ENCODE results near the gene CLMN. TPM values are rescaled to one million over a fixed set of nuclear protein-coding genes. Genes with fewer than 3 reads are reported as not detected.

Gene CLMN
- total and polyA plus RNA-seq, 2 donors (not counting 3 experiments of a cell fraction or from before 2014, with no cell fraction given), result 0.72 to 9.6 TPM

GRCh38 chr14:95339301-95339865, 19.7 kb upstream of the CLMN start:
- intact Hi-C loops (cut with micrococcal nuclease) (no loop called here), dilution Hi-C loops (cut with MboI; ENCODE audit: extremely low pct_ligation_motif_present, low sequenced_read_pairs) (no loop called here)
- DNase-seq (ENCODE audit: low read depth, low spot score) (no peak), FAIRE-seq (no peak)
- no TSS peak for BruUV-seq (replicated peaks)
- Histone ChIP-seq H3K4me1 (ENCODE audit: control insufficient read depth, extremely low read depth, insufficient read depth, low read length) (no peaks in the 10 kb centered on the region), H3K36me3 (ENCODE audit: control insufficient read depth in 2 of 2, extremely low read depth in 1 of 2, insufficient read depth in 2 of 2, low read length in 2 of 2) (no peaks in the 10 kb centered on the region), H3K27me3 (ENCODE audit: control insufficient read depth in 2 of 2, insufficient read depth in 2 of 2, low read length in 2 of 2) (no peaks in the 10 kb centered on the region), H3K79me2 (ENCODE audit: control insufficient read depth, insufficient read depth, low read length) (no peaks in the 10 kb centered on the region), H3K4me2 (ENCODE audit: insufficient read depth, low read length) (no peak overlapping the region), H4K20me1 (replicated peaks; ENCODE audit: control insufficient read depth, extremely low read depth, insufficient read depth, low read length) (no peaks in the 10 kb centered on the region), H3K9me3 (replicated peaks; ENCODE audit: control insufficient read depth, insufficient read depth, low read length) (no peaks in the 10 kb centered on the region), H3K27ac (ENCODE audit: insufficient read depth, low read depth, low read length) (no peak overlapping the region), H3K9ac (replicated peaks; ENCODE audit: extremely low read depth, insufficient read depth, low read length) (no peak overlapping the region), H3K4me3 (replicated peaks in 1 of 3; ENCODE audit: insufficient read depth in 1 of 3, low read depth in 1 of 3, low read length in 3 of 3) (no peak overlapping the region), H3K9me1 (replicated peaks; ENCODE audit: control insufficient read depth, extremely low read depth, insufficient read depth, low read length) (no peaks in the 10 kb centered on the region), H2AFZ (ENCODE audit: low read depth, low read length) (no peak overlapping the region)
- POLR2A ChIA-PET, result no interaction called here
- CTCF ChIA-PET, result interaction anchor here (1.3 kb wide), 1 partner anchor 165 kb away, joined by 4 read pairs; no protein-coding TSS in a partner anchor
- TF ChIP-seq FOS (IDR thresholded peaks at IDR 0.05; ENCODE audit: borderline replicate concordance, insufficient read depth, low read length), result no peak
- TF ChIP-seq POLR2AphosphoS5 (IDR thresholded peaks at IDR 0.05; ENCODE audit: insufficient read depth, low read depth, low read length), result no peak
- no peak for TF ChIP-seq JUN (IDR thresholded peaks at IDR 0.05; ENCODE audit: borderline replicate concordance, insufficient read depth, insufficient read length, low read depth)
- TF ChIP-seq GATA2 (IDR thresholded peaks at IDR 0.05; ENCODE audit: insufficient read depth, insufficient read length, low read depth, low read length), result no peak

GRCh38 chr14:95338436-95338835, 18.7 kb upstream of the CLMN start:
- FAIRE-seq (no peak), DNase-seq (ENCODE audit: low read depth, low spot score) (no peak)
- no peak overlapping the region for H3K27ac ChIP-seq (ENCODE audit: insufficient read depth, low read depth, low read length)
- intact Hi-C loops (cut with micrococcal nuclease) (no loop called here), dilution Hi-C loops (cut with MboI; ENCODE audit: extremely low pct_ligation_motif_present, low sequenced_read_pairs) (no loop called here)
- ChIA-PET CTCF (no interaction called here), POLR2A (no interaction called here)
- BruUV-seq (replicated peaks), result no TSS peak
- no peak overlapping the region for H3K4me2 ChIP-seq (ENCODE audit: insufficient read depth, low read length)
- no peaks in the 10 kb centered on the region for H3K36me3 ChIP-seq (ENCODE audit: control insufficient read depth in 2 of 2, extremely low read depth in 1 of 2, insufficient read depth in 2 of 2, low read length in 2 of 2)
- no peaks in the 10 kb centered on the region for H3K9me3 ChIP-seq (replicated peaks; ENCODE audit: control insufficient read depth, insufficient read depth, low read length)
- H3K4me3 ChIP-seq (replicated peaks in 1 of 3; ENCODE audit: insufficient read depth in 1 of 3, low read depth in 1 of 3, low read length in 3 of 3), result no peak overlapping the region
- H3K27me3 ChIP-seq (ENCODE audit: control insufficient read depth in 2 of 2, insufficient read depth in 2 of 2, low read length in 2 of 2), result no peaks in the 10 kb centered on the region
- H3K9ac ChIP-seq (replicated peaks; ENCODE audit: extremely low read depth, insufficient read depth, low read length), result no peak overlapping the region
- no peaks in the 10 kb centered on the region for H4K20me1 ChIP-seq (replicated peaks; ENCODE audit: control insufficient read depth, extremely low read depth, insufficient read depth, low read length)
- no peak for TF ChIP-seq JUN (IDR thresholded peaks at IDR 0.05; ENCODE audit: borderline replicate concordance, insufficient read depth, insufficient read length, low read depth)
- no peak for TF ChIP-seq CTCF (IDR thresholded peaks at IDR 0.05; ENCODE audit: extremely low read depth in 1 of 2, insufficient read depth in 1 of 2, low read depth in 1 of 2, low read length in 2 of 2)
- no peak for TF ChIP-seq POLR2AphosphoS5 (IDR thresholded peaks at IDR 0.05; ENCODE audit: insufficient read depth, low read depth, low read length)
- H2AFZ ChIP-seq (ENCODE audit: low read depth, low read length), result no peak overlapping the region
- H3K79me2 ChIP-seq (ENCODE audit: control insufficient read depth, insufficient read depth, low read length), result no peaks in the 10 kb centered on the region
- H3K9me1 ChIP-seq (replicated peaks; ENCODE audit: control insufficient read depth, extremely low read depth, insufficient read depth, low read length), result no peaks in the 10 kb centered on the region
- no peaks in the 10 kb centered on the region for H3K4me1 ChIP-seq (ENCODE audit: control insufficient read depth, extremely low read depth, insufficient read depth, low read length)
